Testis (tissue), 3 donors: Measurements from ENCODE around the gene DISC1. TPM values are rescaled to one million over a fixed set of nuclear protein-coding genes. Genes with fewer than 3 reads are reported as not detected.
"Not testable (repeated sequence)": the region's sequence is repeated elsewhere in the genome, so short reads cannot be mapped to it uniquely, and the experiment has no call there.

Source experiments
- DNase-seq: peaks from one replicate; pipeline ENCODE4 v3.0.0-alpha.2; 2019
- H3K27ac ChIP-seq, 2 donors: fragments of 200-600 bp; sonication (generic); one replicate each; pipeline ENCODE4 v1.5.1; 2019
- H3K27me3 ChIP-seq: fragments of 200-600 bp; sonication (generic); one replicate; pipeline ENCODE4 v1.5.1; 2019
- H3K36me3 ChIP-seq: fragments of 200-600 bp; sonication (generic); one replicate; pipeline ENCODE4 v1.5.1; 2017; ENCODE audit warnings: low read depth; ENCODE audit errors: missing control alignments
- H3K4me1 ChIP-seq: fragments of 200-600 bp; sonication (generic); one replicate; pipeline ENCODE4 v1.5.1; 2019
- H3K4me3 ChIP-seq, 2 donors: fragments of 200-600 bp; sonication (generic); one replicate each; pipeline ENCODE4 v1.5.1; 2017 to 2019
- H3K9me3 ChIP-seq: fragments of 200-600 bp; sonication (generic); one replicate; pipeline ENCODE4 v1.5.1; 2017
- CTCF ChIP-seq, 3 experiments: fragments of 450-650 bp in 2 of 3; fragments of 200-600 bp in 1 of 3; sonication (generic) in 1 of 3; IDR thresholded peaks; one replicate each; pipeline ENCODE4 v1.5.1; 2016 to 2019; ENCODE audit warnings: antibody characterized with exemption in 3 of 3, mild to moderate bottlenecking in 2 of 3, moderate library complexity in 1 of 3
- POLR2A ChIP-seq: fragments of 450-650 bp; IDR thresholded peaks from one replicate; pipeline ENCODE4 v1.6.1; 2017; ENCODE audit warnings: antibody characterized with exemption, mild to moderate bottlenecking, moderate library complexity
- WGBS, 2 donors: methylation state at CpG; one replicate each; pipeline ENCODE4 v1.1.5; 2018; 5-methylcytosine and 5-hydroxymethylcytosine counted together
- intact Hi-C: fragments of 100-400 bp; cut with DNase I; formaldehyde crosslinking; loops from one replicate; pipeline ENCODE4 v1.15.1; 2023; ENCODE audit warnings: low total_unique reads
- polyA plus RNA-seq: library from polyadenylated mRNA; stranded (reverse); fragments of 350-450 nt; fragmentation: Illumina TruSeq; extraction: RNeasy Lipid Tissue Mini Kit (QIAGEN cat#74804); gene quantifications from one replicate; pipeline ENCODE4 v1.2.3, GENCODE V29; 2014; ENCODE audit warnings: low read depth, low replicate concordance; ENCODE audit not compliant: insufficient read depth
- total RNA-seq, 2 donors: library from RNA; depleted of rRNA; stranded (reverse); fragments of >200 nt; gene quantifications; one replicate each; pipeline ENCODE4 v1.2.3, GENCODE V29; 2016

Gene DISC1
- total and polyA plus RNA-seq, 3 donors from 2014 or later: 1.8 to 6.8 (median 5.7) TPM

GRCh38 chr1:231639819-231640218 is 13.2 kb downstream of the DISC1 start:
- no peaks in the 10 kb centered on the region for H3K36me3 ChIP-seq
- no peaks in the 10 kb centered on the region for H3K9me3 ChIP-seq
- peaks cover 5% of the 10 kb centered on the region for H3K4me1 ChIP-seq
- no peak for DNase-seq
- intact Hi-C loops: no loop called here
- TF ChIP-seq POLR2A (no peak), CTCF (IDR thresholded peaks at IDR 0.05) (no peak)
- no peak overlapping the region for H3K27ac ChIP-seq
- 43 to 67% methylated on average over 1 of the region's 1 CpG for WGBS, 2 donors
- no peaks in the 10 kb centered on the region for H3K27me3 ChIP-seq
- no peak overlapping the region for H3K4me3 ChIP-seq

- H3K27me3 ChIP-seq, H3K9me3 ChIP-seq, H3K4me1 ChIP-seq, intact Hi-C loops, H3K36me3 ChIP-seq, H3K27ac ChIP-seq: not testable (repeated sequence)
- peak; percentile 68 for DNase-seq
- WGBS, 2 donors: 69 to 74% methylated on average over 9 of the region's 9 CpGs
- peak overlapping the region; percentile 12 to 49 for H3K4me3 ChIP-seq
Measured at GRCh38 chr1:231641444-231641843, 14.9 kb downstream of the DISC1 start.

- H3K9me3 ChIP-seq, intact Hi-C loops, H3K27ac ChIP-seq, H3K27me3 ChIP-seq, H3K36me3 ChIP-seq, DNase-seq, H3K4me1 ChIP-seq: not testable (repeated sequence)
- 86 to 90% methylated on average over 1 to 34 of the region's 36 CpGs for WGBS, 2 donors
- H3K4me3 ChIP-seq: peak overlapping the region; percentile 12 to 49
Measured at GRCh38 chr1:231642061-231642460, 15.5 kb downstream of the DISC1 start.

- intact Hi-C loops: no loop called here
- Histone ChIP-seq H3K27me3 (no peaks in the 10 kb centered on the region), H3K9me3 (no peaks in the 10 kb centered on the region), H3K4me3 (peak overlapping the region in 1 of 2 donors; percentile 49), H3K36me3 (no peaks in the 10 kb centered on the region), H3K4me1 (peaks cover 5% of the 10 kb centered on the region), H3K27ac (no peak overlapping the region)
- DNase-seq: no peak
- WGBS, 2 donors: 25 to 46% methylated on average over 2 of the region's 2 CpGs
- TF ChIP-seq CTCF (IDR thresholded peaks at IDR 0.05) (no peak), POLR2A (no peak)
Measured at GRCh38 chr1:231642618-231643017, 16.0 kb downstream of the DISC1 start.

GRCh38 chr1:231643071-231643934 is 16.7 kb downstream of the DISC1 start:
- no peak for DNase-seq
- H3K36me3 ChIP-seq: no peaks in the 10 kb centered on the region
- no peaks in the 10 kb centered on the region for H3K9me3 ChIP-seq
- TF ChIP-seq CTCF (IDR thresholded peaks at IDR 0.05) (no peak), POLR2A (no peak)
- peaks cover 5% of the 10 kb centered on the region for H3K4me1 ChIP-seq
- H3K4me3 ChIP-seq: no peak overlapping the region
- no peak overlapping the region for H3K27ac ChIP-seq
- intact Hi-C loops: no loop called here
- WGBS, 2 donors: 69% methylated on average over 13 of the region's 13 CpGs
- no peaks in the 10 kb centered on the region for H3K27me3 ChIP-seq

- H3K9me3 ChIP-seq: no peaks in the 10 kb centered on the region
- no peak overlapping the region for H3K4me3 ChIP-seq
- no peaks in the 10 kb centered on the region for H3K36me3 ChIP-seq
- TF ChIP-seq POLR2A: no peak
- no peak for TF ChIP-seq CTCF (IDR thresholded peaks at IDR 0.05)
- intact Hi-C loops: no loop called here
- H3K4me1 ChIP-seq: peaks cover 5% of the 10 kb centered on the region
- no peak for DNase-seq
- no peaks in the 10 kb centered on the region for H3K27me3 ChIP-seq
- no peak overlapping the region for H3K27ac ChIP-seq
Measured at GRCh38 chr1:231643935-231644237, 17.3 kb downstream of the DISC1 start.

GRCh38 chr1:231645634-231646033 is 19.0 kb downstream of the DISC1 start:
- H3K36me3 ChIP-seq, H3K27ac ChIP-seq, H3K27me3 ChIP-seq, H3K4me1 ChIP-seq, DNase-seq, intact Hi-C loops, H3K9me3 ChIP-seq, H3K4me3 ChIP-seq: not testable (repeated sequence)
- 90 to 98% methylated on average over 6 of the region's 6 CpGs for WGBS, 2 donors

- not testable (repeated sequence) for H3K27me3 ChIP-seq
Measured at GRCh38 chr1:231646165-231646564, 19.6 kb downstream of the DISC1 start.

More at GRCh38 chr1:231646165-231646564, 19.6 kb downstream of the DISC1 start:
- H3K4me3 ChIP-seq, H3K36me3 ChIP-seq, DNase-seq, H3K9me3 ChIP-seq, intact Hi-C loops, H3K27ac ChIP-seq, H3K4me1 ChIP-seq: not testable (repeated sequence)
- WGBS, 2 donors: 99% methylated on average over 4 of the region's 4 CpGs
